HFF-Myc (cell line): ENCODE data around the gene DRAM1.

Experiments
- DNase-seq: peaks from one replicate; pipeline ENCODE4 v3.0.0-alpha.2; 2011; ENCODE audit warnings: low read depth; ENCODE audit errors: extremely low read depth
- H3K4me3 ChIP-seq: replicated peaks from 2 replicates; pipeline ENCODE4 v1.5.1; 2011; ENCODE audit warnings: low read depth, mild to moderate bottlenecking, control low read depth, low read length
- CTCF ChIP-seq: IDR thresholded peaks from 2 replicates; pipeline ENCODE4 v1.5.1; 2012; ENCODE audit warnings: mild to moderate bottlenecking, low read depth, low read length, control low read depth; ENCODE audit errors: missing control alignments

Gene DRAM1

DNA sequence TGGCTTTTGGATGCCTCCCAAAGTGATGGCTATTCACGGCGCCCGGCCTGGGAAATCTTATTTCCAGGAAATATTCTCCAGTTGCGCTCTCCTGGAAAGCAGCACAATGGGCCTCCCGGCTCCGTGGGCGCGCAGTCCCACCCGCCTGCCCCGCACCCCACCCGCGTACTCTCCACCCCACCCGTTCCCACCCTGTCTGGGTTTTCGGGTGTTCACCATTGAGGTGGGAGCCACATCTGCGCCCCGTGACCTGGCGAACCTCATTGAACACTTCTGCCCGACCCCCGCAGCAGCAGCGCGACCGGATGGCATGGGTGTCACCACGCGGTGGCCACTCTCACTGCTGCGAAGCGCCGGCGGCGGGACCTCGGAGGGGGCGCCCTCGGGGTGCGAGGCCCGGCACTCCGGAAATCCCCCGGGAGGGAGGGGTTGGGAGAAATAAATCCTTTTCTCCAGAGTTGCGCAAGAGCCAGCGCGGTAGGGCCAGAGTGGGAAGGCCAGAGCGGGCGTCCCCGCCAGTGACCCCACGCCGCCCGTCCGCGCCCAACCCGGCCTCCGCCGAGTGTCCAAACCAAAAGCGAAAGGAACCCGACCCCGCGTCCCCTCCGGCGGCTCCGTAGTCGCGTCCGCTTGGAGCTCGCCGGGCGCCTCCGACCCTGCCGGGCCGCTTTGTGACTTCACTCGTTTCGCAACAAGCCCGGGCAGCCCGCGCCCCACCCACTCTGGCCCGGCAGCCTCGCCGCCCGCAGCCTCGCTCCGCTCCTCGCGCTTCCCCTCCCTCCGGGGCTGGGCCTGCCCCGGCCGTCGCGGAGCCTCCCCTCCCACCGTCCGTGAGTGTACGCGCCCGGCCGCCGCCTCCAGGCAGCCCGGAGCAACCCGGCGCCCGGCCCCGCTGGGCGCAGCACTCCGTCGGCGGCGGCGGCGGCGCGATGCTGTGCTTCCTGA, at the start of gene DRAM1:
Gene DRAM1, plus strand, starts transcription at position 720 of the 945 bp plus-strand sequence. Its CDS starts 210 bp downstream, at position 930.
- peak within 1 kb of the TSS; percentile 83 for H3K4me3 ChIP-seq
- peak; percentile 39 for DNase-seq
- no peak for TF ChIP-seq CTCF

DNA sequence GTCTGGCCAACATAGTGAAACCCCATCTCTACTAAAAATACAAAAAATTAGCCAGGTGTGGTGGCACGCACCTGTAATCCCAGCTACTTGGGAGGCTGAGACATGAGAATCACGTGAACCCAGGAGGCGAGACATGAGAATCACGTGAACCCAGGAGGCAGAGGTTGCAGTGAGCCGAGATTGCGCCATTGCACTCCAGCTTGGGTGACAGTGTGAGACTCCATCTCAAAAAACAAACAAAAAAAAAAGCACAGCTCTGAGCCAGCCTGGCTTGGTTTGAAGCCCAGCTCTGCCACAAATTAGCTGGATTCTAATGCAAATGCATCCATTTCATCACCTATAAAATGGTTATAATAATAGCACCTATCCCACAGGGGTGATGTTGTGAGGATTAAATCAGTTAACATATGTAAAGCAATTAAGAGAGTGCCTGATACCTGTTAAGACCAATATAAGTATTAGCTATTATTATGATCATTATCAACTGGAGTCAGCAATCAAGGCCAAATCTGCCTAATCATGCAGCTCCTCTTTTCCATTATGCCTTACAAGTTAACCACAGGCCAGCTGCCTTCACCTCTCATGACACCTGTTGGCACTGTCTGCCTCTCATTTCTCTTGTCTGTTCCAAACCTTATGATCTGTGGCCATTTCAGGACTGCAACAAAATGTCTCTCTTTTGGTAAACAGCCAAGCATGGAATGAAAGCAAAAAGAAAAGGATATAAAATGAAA, 48.8 kb upstream of the DRAM1 start:
- no peak for DNase-seq
- TF ChIP-seq CTCF, result no peak
- no peak overlapping the region for H3K4me3 ChIP-seq

DNA sequence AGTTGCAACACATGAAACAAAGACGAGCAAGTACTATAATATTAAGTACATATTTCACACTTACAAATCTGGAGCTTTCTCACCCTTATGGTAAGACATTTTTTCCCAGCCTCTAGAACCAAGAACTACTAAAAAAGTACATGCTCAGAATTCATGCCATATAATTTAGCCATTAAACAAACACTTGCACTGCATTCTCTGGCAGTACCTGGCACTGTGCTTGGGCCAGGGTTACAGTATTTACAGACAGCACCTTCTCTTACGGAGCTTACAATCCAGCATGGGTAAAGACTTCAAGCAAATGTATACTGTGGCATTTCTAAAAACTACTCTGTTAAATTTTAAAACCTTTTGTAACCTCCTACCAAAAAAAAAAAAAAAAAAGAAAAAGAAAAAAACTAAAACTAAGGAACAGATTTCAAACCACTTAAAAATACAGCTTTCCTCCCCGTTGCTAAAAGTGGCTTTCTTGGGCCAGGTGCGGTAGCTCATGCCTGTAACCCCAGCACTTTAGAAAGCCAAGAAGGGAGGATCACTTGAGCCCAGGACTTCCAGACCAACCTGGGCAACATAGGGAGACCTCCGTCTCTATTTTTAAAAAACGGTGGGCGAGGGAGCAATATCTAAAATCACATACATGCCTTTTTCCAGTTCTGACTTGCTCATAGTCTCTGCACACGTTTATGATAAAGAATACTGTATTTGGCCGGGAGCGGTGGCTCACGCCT, 47.6 kb upstream of the DRAM1 start:
- DNase-seq, result no peak
- peak overlapping the region; percentile 79 for H3K4me3 ChIP-seq
- no peak for TF ChIP-seq CTCF

DNA sequence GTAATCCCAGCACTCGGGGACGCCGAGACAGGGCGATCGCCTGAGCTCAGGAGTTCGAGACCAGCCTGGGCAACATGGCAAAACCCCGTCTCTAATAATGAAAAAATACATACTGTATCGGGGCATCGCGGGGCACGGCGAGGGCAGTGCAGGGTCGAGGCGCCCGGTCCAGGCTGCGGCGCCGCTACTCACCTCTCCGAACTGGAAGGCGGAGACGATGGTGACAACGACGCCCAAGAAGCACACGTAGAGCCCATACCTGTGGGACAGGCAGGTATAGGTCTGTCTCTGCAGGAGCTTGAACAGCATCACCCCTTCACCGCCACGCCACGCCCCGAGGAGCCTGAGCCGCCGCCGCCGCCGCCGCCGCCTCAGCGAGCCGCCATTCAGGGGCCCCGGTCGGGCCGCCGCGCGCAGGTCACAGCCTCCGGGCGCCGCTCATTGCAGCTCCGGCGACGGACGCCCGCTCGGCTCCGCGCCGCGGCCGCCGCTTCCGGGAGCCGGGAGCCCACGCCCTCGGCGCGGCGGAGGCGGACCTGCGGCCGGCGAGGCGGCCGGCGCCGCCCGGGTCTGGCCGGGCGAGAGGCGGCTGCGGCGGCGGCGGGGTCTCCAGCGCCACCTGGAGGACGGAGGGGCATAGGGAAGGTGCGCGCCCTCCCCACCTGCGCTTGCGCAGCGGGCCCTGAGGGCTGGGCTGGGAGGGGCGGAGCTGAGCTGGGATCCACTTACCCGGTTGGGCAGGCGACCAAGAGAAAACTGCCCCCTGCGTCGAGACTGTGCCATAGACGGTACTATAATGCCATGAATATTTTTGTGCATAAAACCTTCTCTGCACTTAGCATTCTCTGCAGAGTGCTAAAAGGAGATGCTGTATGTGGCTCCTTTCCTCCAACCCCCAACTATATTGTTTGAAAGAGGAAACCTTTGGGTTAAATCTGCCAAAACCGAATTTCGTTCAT, 46.7 kb upstream of the DRAM1 start, which contains the start of gene GNPTAB:
Gene GNPTAB, minus strand, starts transcription at position 593 of the 959 bp plus-strand sequence. Its CDS starts 284 bp downstream, at position 309.
- TF ChIP-seq CTCF, result peak; percentile 53
- H3K4me3 ChIP-seq, result peak within 1 kb of the TSS; percentile 79
- peak; percentile 75 for DNase-seq

- H3K4me3 ChIP-seq, result no peak overlapping the region
- no peak for TF ChIP-seq CTCF
- DNase-seq, result no peak
Observed at GRCh38 chr12:101832030-101832429, 45.4 kb upstream of the DRAM1 start.
